HG03175 (cell line): ENCODE measurements around the gene FBXW5.
A peak's percentile ranks its signal among the peaks of the same experiment; 100 is the strongest.

Experiments used
- ATAC-seq: cut with Tn5 transposase; IDR thresholded peaks from one replicate; pipeline ENCODE4 v1.9.1; 2021; ENCODE audit warnings: mild to moderate bottlenecking, moderate library complexity; ENCODE audit not compliant: unreplicated experiment

The FBXW5 gene

GRCh38 chr9:136949817-136950655 lies 5.5 kb upstream of the FBXW5 start:
- ATAC-seq = peak; percentile 91

- ATAC-seq = no peak
These were observed 4.8 kb upstream of the FBXW5 start for GRCh38 chr9:136949239-136949816.

- ATAC-seq = no peak
These were observed 3.5 kb upstream of the FBXW5 start for GRCh38 chr9:136947955-136948510.

- ATAC-seq = no peak
These were observed 2.7 kb upstream of the FBXW5 start for GRCh38 chr9:136947028-136947891.

- no peak for ATAC-seq
These were observed 1.9 kb upstream of the FBXW5 start for GRCh38 chr9:136946228-136947027.

GRCh38 chr9:136945333-136946227 lies 1.0 kb upstream of the FBXW5 start:
- ATAC-seq = no peak

GRCh38 chr9:136944212-136944518 lies 373 bp downstream of the FBXW5 start:
- peak; percentile 35 for ATAC-seq

- ATAC-seq = peak; percentile 17
These were observed 987 bp downstream of the FBXW5 start for GRCh38 chr9:136943291-136944211.

GRCh38 chr9:136942881-136943230 lies 1.7 kb downstream of the FBXW5 start:
- no peak for ATAC-seq

GRCh38 chr9:136942112-136942880 lies 2.2 kb downstream of the FBXW5 start:
- no peak for ATAC-seq

GRCh38 chr9:136941231-136942111 lies 3.1 kb downstream of the FBXW5 start:
- no peak for ATAC-seq

- no peak for ATAC-seq
These were observed 3.9 kb downstream of the FBXW5 start for GRCh38 chr9:136940526-136941230.

GRCh38 chr9:136939996-136940525 lies 4.5 kb downstream of the FBXW5 start:
- ATAC-seq = no peak

GRCh38 chr9:136939431-136939995 lies 5.0 kb downstream of the FBXW5 start:
- no peak for ATAC-seq

- ATAC-seq = no peak
These were observed 7.1 kb downstream of the FBXW5 start for GRCh38 chr9:136937186-136938001.
